BJ (cell line): ENCODE data around the gene PRRT1B. TPM values are rescaled to one million over a fixed set of nuclear protein-coding genes. Genes with fewer than 3 reads are reported as not detected.
"Not testable (repeated sequence)": the region's sequence is repeated elsewhere in the genome, so short reads cannot be mapped to it uniquely, and the experiment has no call there.

Source experiments
- CTCF ChIA-PET: fragments of 350-600 bp; formaldehyde crosslinking; extraction: SDS; loops from one replicate; lab custom pipeline; 2021; ENCODE audit warnings: antibody characterized with exemption, inconsistent platforms; lab: Yijun Ruan, JAX
- POLR2A ChIA-PET: fragments of 300-600 bp; sonication (Branson Sonifier 250); formaldehyde crosslinking; extraction: SDS; loops from one replicate; lab custom pipeline; 2021; ENCODE audit warnings: antibody characterized with exemption; lab: Charles Lee
- DNase-seq: peaks from one replicate; pipeline ENCODE4 v3.0.0-alpha.2; 2011; ENCODE audit warnings: low read depth
- H3K27me3 ChIP-seq: 2 replicates; pipeline ENCODE4 v1.6.0; 2011; ENCODE audit warnings: low read length; ENCODE audit not compliant: control insufficient read depth, insufficient read depth
- H3K36me3 ChIP-seq: 2 replicates; pipeline ENCODE4 v1.5.1; 2011; ENCODE audit warnings: low read length; ENCODE audit not compliant: control insufficient read depth, insufficient read depth
- H3K4me3 ChIP-seq: 2 replicates; pipeline ENCODE4 v1.5.1; 2011; ENCODE audit warnings: low read depth, mild to moderate bottlenecking, control low read depth, low read length
- CTCF ChIP-seq: IDR thresholded peaks from 2 replicates; pipeline ENCODE4 v1.5.1; 2011; ENCODE audit warnings: low read depth, mild to moderate bottlenecking, control low read depth, inconsistent platforms, low read length, moderate library complexity; ENCODE audit not compliant: insufficient read depth
- polyA plus RNA-seq: library from polyadenylated mRNA; depleted of rRNA; stranded (reverse); fragments of >200 nt; gene quantifications from 2 replicates; pipeline ENCODE4 v1.2.3, GENCODE V29; 2011

The PRRT1B gene
- polyA plus RNA-seq, 1 experiment, result not detected

GRCh38 chr9:131543141-131543540 is 2.2 kb upstream of the PRRT1B start:
- ChIA-PET CTCF (no interaction called here), POLR2A (no interaction called here)
- Histone ChIP-seq H3K27me3 (peaks cover 27% of the 10 kb centered on the region), H3K36me3 (no peaks in the 10 kb centered on the region), H3K4me3 (no peak overlapping the region)
- TF ChIP-seq CTCF, result no peak
- no peak for DNase-seq

GRCh38 chr9:131545786-131546335 is 538 bp downstream of the PRRT1B start:
- DNase-seq, result no peak
- H3K36me3 ChIP-seq, result no peaks in the 10 kb centered on the region
- H3K4me3 ChIP-seq, result no peak overlapping the region
- ChIA-PET CTCF (interaction anchor here (1.6 kb wide), 2 partner anchors 13 to 20 kb away, joined by 3 to 4 read pairs; no protein-coding TSS in a partner anchor), POLR2A (no interaction called here)
- peaks cover 24% of the 10 kb centered on the region for H3K27me3 ChIP-seq
- no peak for TF ChIP-seq CTCF

GRCh38 chr9:131546336-131547084 is 1.2 kb downstream of the PRRT1B start:
- Histone ChIP-seq H3K27me3 (peaks cover 24% of the 10 kb centered on the region), H3K4me3 (peak overlapping the region; percentile 3; the same call in 1 of the 2 replicates), H3K36me3 (no peaks in the 10 kb centered on the region)
- CTCF ChIA-PET, result interaction anchor here (0.8 to 1.6 kb wide), 7 partner anchors 13 to 202 kb away, joined by 3 to 5 read pairs (median 3); no protein-coding TSS in a partner anchor
- peak; percentile 32; the same call in 1 of the 2 replicates for TF ChIP-seq CTCF
- no peak for DNase-seq
- POLR2A ChIA-PET, result no interaction called here

GRCh38 chr9:131549186-131549585 is 3.9 kb downstream of the PRRT1B start:
- DNase-seq, CTCF ChIA-PET, H3K36me3 ChIP-seq, H3K4me3 ChIP-seq, POLR2A ChIA-PET: not testable (repeated sequence)
- H3K27me3 ChIP-seq, result peaks cover 33% of the 10 kb centered on the region

GRCh38 chr9:131550465-131550864 is 5.1 kb downstream of the PRRT1B start:
- DNase-seq, H3K36me3 ChIP-seq, CTCF ChIA-PET, H3K4me3 ChIP-seq, POLR2A ChIA-PET: not testable (repeated sequence)
- peaks cover 27% of the 10 kb centered on the region for H3K27me3 ChIP-seq

GRCh38 chr9:131552030-131552429 is 6.7 kb downstream of the PRRT1B start:
- Histone ChIP-seq H3K4me3 (no peak overlapping the region), H3K27me3 (peaks cover 22% of the 10 kb centered on the region), H3K36me3 (no peaks in the 10 kb centered on the region)
- CTCF ChIA-PET, result no interaction called here
- no peak for DNase-seq
- POLR2A ChIA-PET, result no interaction called here
- no peak for TF ChIP-seq CTCF
